H9 (cell line): ENCODE data around the gene TCAF2. TPM values are rescaled to one million over a fixed set of nuclear protein-coding genes. Genes with fewer than 3 reads are reported as not detected.
"Not testable (repeated sequence)": the region's sequence is repeated elsewhere in the genome, so short reads cannot be mapped to it uniquely, and the experiment has no call there.

Source experiments
- DNase-seq: peaks from one replicate; pipeline ENCODE4 v3.0.0-alpha.2; 2017
- H2AFZ ChIP-seq: one replicate; pipeline ENCODE4 v1.6.1; 2013; ENCODE audit warnings: mild to moderate bottlenecking, low read length, control low read depth, moderate library complexity
- H2AK5ac ChIP-seq: 2 replicates; pipeline ENCODE4 v1.6.1; 2013; ENCODE audit warnings: low read length, control low read depth, mixed read lengths; ENCODE audit not compliant: insufficient read length
- H2BK120ac ChIP-seq: one replicate; pipeline ENCODE4 v1.6.1; 2013; ENCODE audit warnings: low read depth, mild to moderate bottlenecking, low read length, control low read depth, inconsistent platforms; ENCODE audit not compliant: poor library complexity, severe bottlenecking
- H2BK12ac ChIP-seq: 2 replicates; pipeline ENCODE4 v1.6.1; 2013; ENCODE audit warnings: low read length, control low read depth, mixed read lengths, low read depth; ENCODE audit not compliant: insufficient read length
- H2BK15ac ChIP-seq: 2 replicates; pipeline ENCODE4 v1.6.1; 2013; ENCODE audit warnings: low read depth, low read length, control low read depth
- H2BK20ac ChIP-seq: one replicate; pipeline ENCODE4 v1.6.1; 2013; ENCODE audit warnings: low read depth, mild to moderate bottlenecking, low read length, control low read depth, inconsistent platforms; ENCODE audit not compliant: poor library complexity, severe bottlenecking
- H2BK5ac ChIP-seq: 2 replicates; pipeline ENCODE4 v1.6.1; 2013; ENCODE audit warnings: low read length, control low read depth, mixed read lengths; ENCODE audit not compliant: insufficient read length
- H3K14ac ChIP-seq: 2 replicates; pipeline ENCODE4 v1.6.1; 2013; ENCODE audit warnings: low read length, control low read depth; ENCODE audit not compliant: insufficient read depth
- H3K18ac ChIP-seq: 2 replicates; pipeline ENCODE4 v1.6.1; 2013; ENCODE audit warnings: low read depth, mild to moderate bottlenecking, mixed read lengths, low read length, control low read depth; ENCODE audit not compliant: insufficient read length
- H3K23ac ChIP-seq: 2 replicates; pipeline ENCODE4 v1.6.1; 2013; ENCODE audit warnings: low read length, control low read depth, mixed read lengths, low read depth; ENCODE audit not compliant: insufficient read length
- H3K23me2 ChIP-seq: 2 replicates; pipeline ENCODE4 v1.6.1; 2013; ENCODE audit warnings: low read depth, mild to moderate bottlenecking, mixed read lengths, low read length, control low read depth; ENCODE audit not compliant: insufficient read length, poor library complexity, severe bottlenecking
- H3K27ac ChIP-seq: 2 replicates; pipeline ENCODE4 v1.5.1; 2013; ENCODE audit warnings: low read length, control low read depth, mixed read lengths, low read depth; ENCODE audit not compliant: insufficient read length
- H3K27me3 ChIP-seq: 2 replicates; pipeline ENCODE4 v1.6.1; 2013; ENCODE audit warnings: low read length, control low read depth, inconsistent platforms; ENCODE audit not compliant: insufficient read depth
- H3K4ac ChIP-seq: 2 replicates; pipeline ENCODE4 v1.6.1; 2013; ENCODE audit warnings: low read depth, mild to moderate bottlenecking, control low read depth, inconsistent platforms, low read length, moderate library complexity
- H3K4me1 ChIP-seq: 2 replicates; pipeline ENCODE4 v1.6.1; 2013; ENCODE audit warnings: low read length, control low read depth, inconsistent platforms; ENCODE audit not compliant: insufficient read depth
- H3K4me2 ChIP-seq: 2 replicates; pipeline ENCODE4 v1.6.1; 2013; ENCODE audit warnings: low read length, control low read depth, mixed read lengths; ENCODE audit not compliant: insufficient read length, insufficient read depth
- H3K56ac ChIP-seq: 2 replicates; pipeline ENCODE4 v1.6.1; 2013; ENCODE audit warnings: low read depth, mild to moderate bottlenecking, mixed read lengths, low read length, control low read depth; ENCODE audit not compliant: insufficient read length
- H3K79me1 ChIP-seq: 2 replicates; pipeline ENCODE4 v1.6.1; 2013; ENCODE audit warnings: low read depth, mild to moderate bottlenecking, moderate library complexity, low read length, control low read depth, inconsistent platforms; ENCODE audit not compliant: insufficient read depth, poor library complexity, severe bottlenecking
- H3K79me2 ChIP-seq: 2 replicates; pipeline ENCODE4 v1.6.1; 2013; ENCODE audit warnings: low read length, control low read depth, inconsistent platforms; ENCODE audit not compliant: insufficient read depth
- H3K9ac ChIP-seq: 2 replicates; pipeline ENCODE4 v1.6.1; 2013; ENCODE audit warnings: low read length, control low read depth, mixed read lengths; ENCODE audit not compliant: insufficient read length; ENCODE audit errors: extremely low read depth
- H3K9me3 ChIP-seq: one replicate; pipeline ENCODE4 v1.6.1; 2013; ENCODE audit warnings: low read depth, low read length, inconsistent platforms; ENCODE audit not compliant: control insufficient read depth
- H3T11ph ChIP-seq: one replicate; pipeline ENCODE4 v1.6.1; 2013; ENCODE audit warnings: mild to moderate bottlenecking, low read length, control low read depth, inconsistent platforms
- H4K20me1 ChIP-seq: one replicate; pipeline ENCODE4 v1.6.1; 2013; ENCODE audit not compliant: control insufficient read depth, insufficient read length, insufficient read depth
- H4K5ac ChIP-seq: 2 replicates; pipeline ENCODE4 v1.6.1; 2013; ENCODE audit warnings: low read depth, mild to moderate bottlenecking, mixed read lengths, low read length, control low read depth; ENCODE audit not compliant: insufficient read length
- H4K8ac ChIP-seq: replicated peaks from 2 replicates; pipeline ENCODE4 v1.6.1; 2013; ENCODE audit warnings: low read length, control low read depth, mixed read lengths, low read depth; ENCODE audit not compliant: insufficient read length
- H4K91ac ChIP-seq: 2 replicates; pipeline ENCODE4 v1.6.1; 2013; ENCODE audit warnings: low read depth, mild to moderate bottlenecking, moderate library complexity, mixed read lengths, low read length, control low read depth; ENCODE audit not compliant: insufficient read length
- H3K27ac Mint-ChIP-seq, 3 experiments: 2 replicates in 2 of 3; 3 replicates in 1 of 3; pipeline ENCODE4 v1.8.0; 2020 to 2021; ENCODE audit warnings: mixed read lengths in 3 of 3, mild to moderate bottlenecking in 1 of 3, moderate library complexity in 1 of 3
- H3K27me3 Mint-ChIP-seq: 2 replicates; pipeline ENCODE4 v1.8.0; 2021; ENCODE audit warnings: low read depth, mild to moderate bottlenecking, moderate library complexity, mixed read lengths
- H3K36me3 Mint-ChIP-seq, 3 experiments: 2 replicates in 2 of 3; 3 replicates in 1 of 3; pipeline ENCODE4 v1.8.0; 2020 to 2021; ENCODE audit warnings: low read depth in 3 of 3, mixed read lengths in 3 of 3; ENCODE audit not compliant: insufficient read depth in 1 of 3
- H3K4me1 Mint-ChIP-seq, 2 experiments: 2 replicates each; pipeline ENCODE4 v1.8.0; 2020; ENCODE audit warnings: mixed read lengths in 2 of 2
- H3K4me3 Mint-ChIP-seq, 2 experiments: 2 replicates in 1 of 2; 3 replicates in 1 of 2; pipeline ENCODE4 v1.8.0; 2020 to 2021; ENCODE audit warnings: mild to moderate bottlenecking in 2 of 2, mixed read lengths in 2 of 2, moderate library complexity in 1 of 2
- H3K9me3 Mint-ChIP-seq, 2 experiments: 2 replicates in 1 of 2; 3 replicates in 1 of 2; pipeline ENCODE4 v1.8.0; 2020; ENCODE audit warnings: mild to moderate bottlenecking in 2 of 2, mixed read lengths in 2 of 2, moderate library complexity in 1 of 2
- WGBS: extraction: QIAGEN DNeasy Blood & Tissue Kit; methylation state at CpG from one replicate; pipeline ENCODE4 v1.1.7; 2013; ENCODE audit warnings: missing lambda C conversion rate, low lambda C conversion rate, mixed read lengths; ENCODE audit not compliant: insufficient read length; ENCODE audit errors: extremely low coverage; 5-methylcytosine and 5-hydroxymethylcytosine counted together
- total RNA-seq: library from RNA; stranded (reverse); gene quantifications from 2 replicates; pipeline ENCODE4 v1.2.1, GENCODE V29; 2021

Gene TCAF2
- total RNA-seq, 1 experiment from 2014 or later: 0.04 TPM

DNA sequence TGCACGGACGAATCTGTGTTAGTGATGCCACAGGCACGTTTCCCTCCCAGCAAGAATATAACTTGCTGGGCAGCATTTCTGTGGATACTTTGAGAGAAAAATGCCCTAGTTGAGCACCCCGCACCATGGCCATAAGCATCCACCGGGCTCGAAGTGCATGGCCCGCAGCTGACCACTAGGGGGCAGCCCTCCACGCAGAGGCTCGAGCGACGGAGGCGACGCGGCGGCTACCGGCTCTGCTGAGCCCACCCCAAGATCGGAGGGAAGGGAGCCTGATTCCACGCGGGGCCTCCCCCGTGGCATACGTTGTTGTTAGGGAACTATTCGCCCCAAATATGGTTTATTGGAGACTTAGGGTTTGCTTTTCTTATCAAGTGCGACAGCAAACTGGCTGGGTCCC is 716 bp upstream of the TCAF2 start:
- H3K14ac ChIP-seq, H3K27me3 ChIP-seq, H3K27me3 Mint-ChIP-seq, H3K9ac ChIP-seq, H3K27ac ChIP-seq, H3K4me2 ChIP-seq, H2AK5ac ChIP-seq, H4K8ac ChIP-seq, H3K4ac ChIP-seq, H3K79me2 ChIP-seq, H3K23ac ChIP-seq, H2BK120ac ChIP-seq, H4K91ac ChIP-seq, H2AFZ ChIP-seq, H2BK12ac ChIP-seq, H3K4me1 Mint-ChIP-seq, H3K56ac ChIP-seq, H3K18ac ChIP-seq, H3K4me3 Mint-ChIP-seq, H2BK20ac ChIP-seq, H2BK5ac ChIP-seq, H3K9me3 ChIP-seq, H4K20me1 ChIP-seq, H3K27ac Mint-ChIP-seq, H3K79me1 ChIP-seq, H2BK15ac ChIP-seq, H3K9me3 Mint-ChIP-seq, H3K36me3 Mint-ChIP-seq, H4K5ac ChIP-seq, H3K4me1 ChIP-seq, H3K23me2 ChIP-seq, DNase-seq, H3T11ph ChIP-seq: not testable (repeated sequence)
- no CpG with 5 or more reads among the region's 23 CpGs for WGBS

- H4K5ac ChIP-seq, H3K23me2 ChIP-seq, H2AFZ ChIP-seq, H3K27me3 Mint-ChIP-seq, H4K91ac ChIP-seq, H3K56ac ChIP-seq, H4K20me1 ChIP-seq, H3K79me1 ChIP-seq, H3T11ph ChIP-seq, DNase-seq, H3K14ac ChIP-seq, H3K27ac ChIP-seq, H4K8ac ChIP-seq, H3K9me3 ChIP-seq, H3K23ac ChIP-seq, H3K4ac ChIP-seq, H2AK5ac ChIP-seq, H3K4me3 Mint-ChIP-seq, H3K27me3 ChIP-seq, H3K79me2 ChIP-seq, H3K4me2 ChIP-seq, H2BK15ac ChIP-seq, H3K4me1 Mint-ChIP-seq, H3K36me3 Mint-ChIP-seq, H3K18ac ChIP-seq, H2BK5ac ChIP-seq, H3K9ac ChIP-seq, H3K4me1 ChIP-seq, H2BK120ac ChIP-seq, H3K27ac Mint-ChIP-seq, H3K9me3 Mint-ChIP-seq, H2BK12ac ChIP-seq, H2BK20ac ChIP-seq: not testable (repeated sequence)
- WGBS: no CpG with 5 or more reads among the region's 16 CpGs
Observed at GRCh38 chr7:143621175-143621574, 401 bp downstream of the TCAF2 start.
